Pancreas (tissue), 10 donors: ENCODE measurements around the gene GPHN. TPM values are rescaled to one million over a fixed set of nuclear protein-coding genes. Genes with fewer than 3 reads are reported as not detected.

Source experiments
- ATAC-seq, 4 donors: fragments of 200-7000 bp; cut with Tn5 transposase; one replicate each; pipeline versions ENCODE4 v1.8.0 to v1.9.1; 2020; ENCODE audit warnings: mild to moderate bottlenecking in 4 of 4, moderate library complexity in 4 of 4
- DNase-seq, 6 donors: peaks; one replicate each; pipeline ENCODE4 v3.0.0-alpha.2; 2020
- FAIRE-seq: peaks from 2 replicates; lab custom pipeline; 2012; peaks lifted over from hg19 to GRCh38; lab: Jason Lieb, UNC
- H3K27ac ChIP-seq, 4 donors: fragments of 200-600 bp; sonication (generic); 1 replicate in 3 of 4; 2 replicates in 1 of 4; pipeline versions ENCODE4 v1.5.0 to v1.8.0; 2020
- H3K27me3 ChIP-seq, 4 donors: fragments of 200-600 bp; one replicate each; pipeline ENCODE4 v1.8.0; 2021
- H3K36me3 ChIP-seq, 3 donors: fragments of 200-600 bp; sonication (generic) in 1 of 3; one replicate each; pipeline versions ENCODE4 v1.5.0 to v1.8.0; 2020 to 2021
- H3K4me1 ChIP-seq, 3 donors: fragments of 200-600 bp; one replicate each; pipeline ENCODE4 v1.8.0; 2021
- H3K4me3 ChIP-seq, 4 donors: fragments of 200-600 bp; sonication (generic) in 2 of 4; one replicate each; pipeline versions ENCODE4 v1.5.0 to v1.8.0; 2020 to 2021
- H3K9me3 ChIP-seq, 4 donors: fragments of 200-600 bp; one replicate each; pipeline ENCODE4 v1.8.0; 2021
- WGBS, 2 donors: extraction: QIAGEN DNeasy Blood & Tissue Kit; methylation state at CpG; one replicate each; pipeline ENCODE4 v1.1.7; 2013; 5-methylcytosine and 5-hydroxymethylcytosine counted together
- intact Hi-C, 3 donors: fragments of 100-400 bp; cut with DNase I; formaldehyde crosslinking; loops; one replicate each; pipeline versions ENCODE4 v1.11.1 to v1.14.2; 2022
- polyA plus RNA-seq, 2 donors: library from polyadenylated mRNA; stranded (reverse); fragments of 200-250 nt; gene quantifications; one replicate each; pipeline ENCODE4 v1.2.3, GENCODE V29; 2013
- total RNA-seq, 6 donors: library from RNA; stranded (reverse); fragmentation: NEBNext Ultra II Directional in 4 of 6; extraction: Animal tissue kit (Norgen Biotek cat#: 25700) in 4 of 6; gene quantifications; one replicate each; pipeline versions ENCODE4 v1.2.1 to v1.2.4, GENCODE V29; 2021 to 2023
- TF ChIP-seq, protein P1 (sequence below), 4 donors: fragments of 200-600 bp; sonication (generic) in 3 of 4; IDR thresholded peaks; one replicate each; pipeline versions ENCODE4 v1.5.0 to v1.8.0; 2021; ENCODE audit warnings: antibody characterized with exemption in 4 of 4
- donor health status: healthy with polysubstance abuse.
- donor health status: DM: no; HTN: no; CAD: no; lungs with moderate emphysema.
- donor health status: DM: no; HTN: no; CAD: no.
- donor health status: control.
- donor health status: control.
- donor health status: Bipolar disorder and iron deficiency.
- donor health status: DM: yes; HTN: yes; CAD: no.
- donor health status: DM: no; HTN: no; CAD: no.
- donor health status: DM: no; HTN: no; CAD: no.
- donor health status: DM: yes; HTN: yes; CAD: no.

The GPHN gene
- total and polyA plus RNA-seq, 8 donors: 20.3 to 47.6 (median 24.4) TPM

DNA sequence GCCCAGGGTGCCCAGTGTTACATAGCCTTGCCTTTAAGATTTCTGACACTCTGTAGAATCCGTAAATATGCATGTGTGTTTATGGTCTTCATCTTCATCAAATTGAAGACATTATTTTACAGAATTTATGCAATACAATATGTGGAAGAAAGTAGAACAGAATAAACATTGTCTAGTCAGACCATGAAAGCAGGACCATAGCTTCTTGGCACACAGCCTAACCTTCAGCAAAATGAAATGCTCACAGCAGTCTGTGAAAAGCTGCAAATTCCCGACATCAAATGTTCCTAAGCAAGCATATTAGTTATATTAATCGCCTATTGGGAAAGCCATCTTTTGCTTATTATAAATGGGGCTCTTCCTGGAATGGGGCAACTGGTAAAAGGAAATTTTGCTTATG lies 570.0 kb downstream of the GPHN start:
- Histone ChIP-seq H3K27me3 (no peaks in the 10 kb centered on the region), H3K36me3 (no peaks in the 10 kb centered on the region), H3K9me3 (no peaks in the 10 kb centered on the region), H3K4me1 (no peaks in the 10 kb centered on the region), H3K27ac (no peak overlapping the region), H3K4me3 (no peak overlapping the region)
- DNase-seq: no peak
- TF ChIP-seq, protein P1, sequence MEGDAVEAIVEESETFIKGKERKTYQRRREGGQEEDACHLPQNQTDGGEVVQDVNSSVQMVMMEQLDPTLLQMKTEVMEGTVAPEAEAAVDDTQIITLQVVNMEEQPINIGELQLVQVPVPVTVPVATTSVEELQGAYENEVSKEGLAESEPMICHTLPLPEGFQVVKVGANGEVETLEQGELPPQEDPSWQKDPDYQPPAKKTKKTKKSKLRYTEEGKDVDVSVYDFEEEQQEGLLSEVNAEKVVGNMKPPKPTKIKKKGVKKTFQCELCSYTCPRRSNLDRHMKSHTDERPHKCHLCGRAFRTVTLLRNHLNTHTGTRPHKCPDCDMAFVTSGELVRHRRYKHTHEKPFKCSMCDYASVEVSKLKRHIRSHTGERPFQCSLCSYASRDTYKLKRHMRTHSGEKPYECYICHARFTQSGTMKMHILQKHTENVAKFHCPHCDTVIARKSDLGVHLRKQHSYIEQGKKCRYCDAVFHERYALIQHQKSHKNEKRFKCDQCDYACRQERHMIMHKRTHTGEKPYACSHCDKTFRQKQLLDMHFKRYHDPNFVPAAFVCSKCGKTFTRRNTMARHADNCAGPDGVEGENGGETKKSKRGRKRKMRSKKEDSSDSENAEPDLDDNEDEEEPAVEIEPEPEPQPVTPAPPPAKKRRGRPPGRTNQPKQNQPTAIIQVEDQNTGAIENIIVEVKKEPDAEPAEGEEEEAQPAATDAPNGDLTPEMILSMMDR (IDR thresholded peaks at IDR 0.05): no peak
- FAIRE-seq: no peak
- WGBS, 2 donors: 73 to 76% methylated on average over 3 of the region's 3 CpGs
- intact Hi-C loops: no loop called here
- ATAC-seq: peak in 1 of 4 donors; percentile 23

DNA sequence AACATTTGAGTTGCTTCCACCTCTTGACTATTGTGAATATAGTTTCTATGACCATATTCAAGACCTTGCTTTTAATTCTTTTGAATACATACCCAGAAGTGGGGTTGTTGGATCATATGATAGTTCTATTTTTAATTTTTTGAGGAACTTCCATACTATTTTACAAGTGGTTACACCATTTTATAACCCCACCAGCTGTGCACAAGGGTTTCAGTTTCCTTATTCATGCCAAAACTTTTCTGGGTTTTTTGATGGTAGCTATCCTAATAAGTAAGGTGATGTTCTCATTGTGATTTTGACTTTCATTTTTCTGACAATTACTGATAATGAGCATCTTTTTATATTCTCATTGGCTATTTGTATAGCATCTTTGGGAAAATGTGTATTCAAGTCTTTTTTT lies 571.9 kb downstream of the GPHN start:
- no peak for DNase-seq
- Histone ChIP-seq H3K9me3 (no peaks in the 10 kb centered on the region), H3K4me3 (no peak overlapping the region), H3K27me3 (no peaks in the 10 kb centered on the region), H3K4me1 (no peaks in the 10 kb centered on the region), H3K27ac (no peak overlapping the region), H3K36me3 (no peaks in the 10 kb centered on the region)
- no peak for FAIRE-seq
- ATAC-seq: no peak
- TF ChIP-seq, protein P1 (IDR thresholded peaks at IDR 0.05): no peak
- intact Hi-C loops: no loop called here

DNA sequence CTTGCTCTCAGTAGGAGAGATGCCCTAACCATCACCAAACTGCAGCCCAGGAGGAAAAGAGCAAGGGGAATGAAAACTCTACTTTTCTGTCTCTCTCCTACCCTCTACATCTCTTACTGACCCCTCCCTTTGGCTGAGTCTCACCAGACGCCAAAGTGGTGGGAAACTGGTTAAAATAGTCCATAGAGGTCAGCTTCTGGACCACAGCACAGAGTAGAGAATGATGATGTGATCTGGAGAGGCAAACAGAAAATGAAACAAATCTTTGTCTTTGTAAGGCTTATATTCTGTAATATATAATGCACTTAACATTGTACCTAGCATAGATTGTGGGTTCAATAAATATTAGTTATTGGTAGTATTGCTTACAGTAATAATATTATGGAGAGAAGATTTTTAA lies 600.3 kb downstream of the GPHN start:
- no peak overlapping the region for H3K4me3 ChIP-seq
- ATAC-seq (no peak), FAIRE-seq (no peak), DNase-seq (no peak)
- no peaks in the 10 kb centered on the region for H3K27me3 ChIP-seq
- H3K4me1 ChIP-seq: no peaks in the 10 kb centered on the region
- no peak overlapping the region for H3K27ac ChIP-seq
- WGBS, 2 donors: 90 to 93% methylated on average over 1 of the region's 1 CpG
- H3K36me3 ChIP-seq: peaks cover 0 to 10% (median 0%) of the 10 kb centered on the region in 3 donors
- intact Hi-C loops: no loop called here
- TF ChIP-seq, protein P1 (IDR thresholded peaks at IDR 0.05): no peak
- H3K9me3 ChIP-seq: no peaks in the 10 kb centered on the region

DNA sequence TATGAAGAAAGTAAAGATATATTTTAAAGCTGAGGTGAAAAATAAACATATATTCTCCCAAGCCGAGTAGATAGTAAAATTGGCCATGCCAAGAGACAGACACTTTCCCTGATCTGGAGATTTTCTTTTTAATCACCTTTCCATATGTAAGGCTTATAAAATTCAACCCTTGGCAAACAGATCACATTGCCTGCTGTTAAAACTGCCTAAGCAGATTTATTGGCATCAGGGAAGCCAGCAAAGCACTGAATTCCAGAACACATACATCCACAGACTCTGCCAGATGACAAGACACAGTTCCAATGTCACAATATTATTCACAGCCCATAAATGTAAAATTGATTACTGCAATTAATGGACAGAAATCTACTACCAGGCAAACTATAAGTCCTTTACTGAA lies 603.1 kb downstream of the GPHN start:
- H3K9me3 ChIP-seq: no peaks in the 10 kb centered on the region
- peaks cover 0 to 10% (median 0%) of the 10 kb centered on the region in 3 donors for H3K36me3 ChIP-seq
- 89 to 90% methylated on average over 1 of the region's 1 CpG for WGBS, 2 donors
- no peak for FAIRE-seq
- DNase-seq: no peak
- no peak for ATAC-seq
- intact Hi-C loops: no loop called here
- no peaks in the 10 kb centered on the region for H3K4me1 ChIP-seq
- no peak overlapping the region for H3K4me3 ChIP-seq
- TF ChIP-seq, protein P1 (IDR thresholded peaks at IDR 0.05): no peak
- no peak overlapping the region for H3K27ac ChIP-seq
- no peaks in the 10 kb centered on the region for H3K27me3 ChIP-seq

DNA sequence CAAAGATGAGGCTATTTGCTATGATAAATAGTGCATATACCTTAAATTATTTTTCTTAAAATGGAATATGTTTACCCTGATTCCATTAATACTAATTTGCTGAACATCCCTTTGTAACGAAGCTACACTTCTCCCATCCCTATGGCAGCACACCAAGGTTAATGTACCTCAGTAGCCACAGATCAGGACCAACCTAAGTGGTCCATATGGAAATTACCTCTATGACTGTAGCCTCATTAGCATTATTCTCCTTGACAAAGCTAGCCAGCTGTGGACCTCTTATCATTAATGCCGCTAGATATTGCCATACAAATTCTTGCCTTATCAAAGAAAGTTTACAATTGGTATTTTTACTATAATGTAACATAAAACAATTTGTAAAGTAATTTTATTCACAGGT lies 604.4 kb downstream of the GPHN start:
- ATAC-seq (no peak), FAIRE-seq (no peak), DNase-seq (no peak)
- peaks cover 0 to 10% (median 0%) of the 10 kb centered on the region in 3 donors for H3K36me3 ChIP-seq
- no peak overlapping the region for H3K4me3 ChIP-seq
- no peaks in the 10 kb centered on the region for H3K4me1 ChIP-seq
- intact Hi-C loops: no loop called here
- TF ChIP-seq, protein P1 (IDR thresholded peaks at IDR 0.05): no peak
- 73 to 90% methylated on average over 2 of the region's 2 CpGs for WGBS, 2 donors
- no peaks in the 10 kb centered on the region for H3K9me3 ChIP-seq
- H3K27me3 ChIP-seq: no peaks in the 10 kb centered on the region
- no peak overlapping the region for H3K27ac ChIP-seq
